Measurements from ENCODE around the gene ANKS1B. TPM values are rescaled to one million over a fixed set of nuclear protein-coding genes. Genes with fewer than 3 reads are reported as not detected.

Gene ANKS1B
- total RNA-seq, 1 experiment from 2014 or later, result 0.61 TPM

DNA sequence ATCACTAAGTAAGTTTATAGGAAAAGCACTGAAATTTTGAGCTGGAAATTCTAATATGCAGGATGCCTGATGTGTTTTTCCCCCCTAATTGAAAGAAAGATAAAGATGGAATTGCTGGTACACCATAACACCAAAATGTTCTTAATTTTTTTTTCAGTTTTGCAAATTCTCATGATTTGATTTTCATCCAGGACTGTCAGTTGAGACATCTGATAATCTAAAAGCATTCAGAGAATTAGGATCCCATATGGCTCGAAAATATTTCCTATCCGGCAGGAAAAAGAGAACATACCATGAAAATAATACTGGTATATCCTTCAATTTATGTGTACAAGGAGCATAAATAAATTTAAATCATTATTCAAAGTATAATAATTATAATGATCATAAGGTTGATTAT, 887.6 kb downstream of the ANKS1B start:
- Histone ChIP-seq H3K4me1 (no peaks in the 10 kb centered on the region), H3K4me3 (ENCODE audit: low read depth, low read length) (no peak overlapping the region), H3K36me3 (ENCODE audit: control insufficient read depth, insufficient read depth, low read length) (no peaks in the 10 kb centered on the region), H3K9me3 (no peaks in the 10 kb centered on the region), H3K27me3 (replicated peaks; ENCODE audit: control insufficient read depth, insufficient read depth, low read length) (no peaks in the 10 kb centered on the region)
- no TSS peak for BruUV-seq (replicated peaks)
- CTCF ChIA-PET, result no interaction called here
- H3K4me1 Mint-ChIP-seq (ENCODE audit: low read depth, unreplicated experiment), result no peaks in the 10 kb centered on the region
- intact Hi-C loops (cut with micrococcal nuclease; ENCODE audit: unreplicated experiment), result no loop called here
- TF ChIP-seq, protein P1, sequence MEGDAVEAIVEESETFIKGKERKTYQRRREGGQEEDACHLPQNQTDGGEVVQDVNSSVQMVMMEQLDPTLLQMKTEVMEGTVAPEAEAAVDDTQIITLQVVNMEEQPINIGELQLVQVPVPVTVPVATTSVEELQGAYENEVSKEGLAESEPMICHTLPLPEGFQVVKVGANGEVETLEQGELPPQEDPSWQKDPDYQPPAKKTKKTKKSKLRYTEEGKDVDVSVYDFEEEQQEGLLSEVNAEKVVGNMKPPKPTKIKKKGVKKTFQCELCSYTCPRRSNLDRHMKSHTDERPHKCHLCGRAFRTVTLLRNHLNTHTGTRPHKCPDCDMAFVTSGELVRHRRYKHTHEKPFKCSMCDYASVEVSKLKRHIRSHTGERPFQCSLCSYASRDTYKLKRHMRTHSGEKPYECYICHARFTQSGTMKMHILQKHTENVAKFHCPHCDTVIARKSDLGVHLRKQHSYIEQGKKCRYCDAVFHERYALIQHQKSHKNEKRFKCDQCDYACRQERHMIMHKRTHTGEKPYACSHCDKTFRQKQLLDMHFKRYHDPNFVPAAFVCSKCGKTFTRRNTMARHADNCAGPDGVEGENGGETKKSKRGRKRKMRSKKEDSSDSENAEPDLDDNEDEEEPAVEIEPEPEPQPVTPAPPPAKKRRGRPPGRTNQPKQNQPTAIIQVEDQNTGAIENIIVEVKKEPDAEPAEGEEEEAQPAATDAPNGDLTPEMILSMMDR (IDR thresholded peaks at IDR 0.05; ENCODE audit: insufficient read depth in 1 of 2, low read depth in 1 of 2, low read length in 1 of 2, severe bottlenecking in 1 of 2, unreplicated experiment in 1 of 2), result no peak
- H3K27ac Mint-ChIP-seq (ENCODE audit: unreplicated experiment), result no peak overlapping the region
- no peaks in the 10 kb centered on the region for H3K36me3 Mint-ChIP-seq (ENCODE audit: insufficient read depth, unreplicated experiment)
- no peak for DNase-seq
- peaks cover 20% of the 10 kb centered on the region for H3K27me3 Mint-ChIP-seq (ENCODE audit: insufficient read depth, unreplicated experiment)
- no peak overlapping the region for H3K4me3 Mint-ChIP-seq (ENCODE audit: unreplicated experiment)
- no peaks in the 10 kb centered on the region for H3K9me3 Mint-ChIP-seq (ENCODE audit: unreplicated experiment)
- POLR2A ChIA-PET, result no interaction called here

DNA sequence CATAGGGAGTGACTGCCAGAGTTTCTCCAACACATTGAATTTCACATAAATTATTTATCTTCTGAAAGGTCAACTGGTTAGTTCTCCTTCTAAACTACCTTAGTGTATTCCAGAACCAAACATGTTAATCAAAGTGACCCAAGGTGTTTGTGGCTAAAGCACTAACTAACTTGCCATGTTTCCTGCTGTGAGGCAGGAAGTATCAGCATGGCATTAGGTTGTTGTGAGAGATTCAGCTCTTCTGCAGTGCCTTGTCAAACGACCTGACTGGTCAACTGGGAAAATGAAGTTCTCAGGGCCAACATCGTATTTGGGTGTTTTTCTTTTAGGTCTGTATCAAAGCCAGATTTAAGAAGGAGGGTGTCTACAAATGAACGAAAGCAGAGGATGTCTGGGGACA, 891.6 kb downstream of the ANKS1B start:
- intact Hi-C loops (cut with micrococcal nuclease; ENCODE audit: unreplicated experiment), result no loop called here
- ChIA-PET POLR2A (no interaction called here), CTCF (no interaction called here)
- DNase-seq, result no peak
- no peaks in the 10 kb centered on the region for H3K9me3 Mint-ChIP-seq (ENCODE audit: unreplicated experiment)
- no peak overlapping the region for H3K4me3 Mint-ChIP-seq (ENCODE audit: unreplicated experiment)
- no peaks in the 10 kb centered on the region for H3K4me1 ChIP-seq
- no peak overlapping the region for H3K27ac Mint-ChIP-seq (ENCODE audit: unreplicated experiment)
- no peaks in the 10 kb centered on the region for H3K36me3 Mint-ChIP-seq (ENCODE audit: insufficient read depth, unreplicated experiment)
- no TSS peak for BruUV-seq (replicated peaks)
- H3K27me3 Mint-ChIP-seq (ENCODE audit: insufficient read depth, unreplicated experiment), result peaks cover 11% of the 10 kb centered on the region
- TF ChIP-seq, protein P1 (IDR thresholded peaks at IDR 0.05; ENCODE audit: insufficient read depth in 1 of 2, low read depth in 1 of 2, low read length in 1 of 2, severe bottlenecking in 1 of 2, unreplicated experiment in 1 of 2), result no peak
- H3K9me3 ChIP-seq, result no peaks in the 10 kb centered on the region
- no peaks in the 10 kb centered on the region for H3K27me3 ChIP-seq (replicated peaks; ENCODE audit: control insufficient read depth, insufficient read depth, low read length)
- H3K4me3 ChIP-seq (ENCODE audit: low read depth, low read length), result no peak overlapping the region
- H3K4me1 Mint-ChIP-seq (ENCODE audit: low read depth, unreplicated experiment), result no peaks in the 10 kb centered on the region
- no peaks in the 10 kb centered on the region for H3K36me3 ChIP-seq (ENCODE audit: control insufficient read depth, insufficient read depth, low read length)

DNA sequence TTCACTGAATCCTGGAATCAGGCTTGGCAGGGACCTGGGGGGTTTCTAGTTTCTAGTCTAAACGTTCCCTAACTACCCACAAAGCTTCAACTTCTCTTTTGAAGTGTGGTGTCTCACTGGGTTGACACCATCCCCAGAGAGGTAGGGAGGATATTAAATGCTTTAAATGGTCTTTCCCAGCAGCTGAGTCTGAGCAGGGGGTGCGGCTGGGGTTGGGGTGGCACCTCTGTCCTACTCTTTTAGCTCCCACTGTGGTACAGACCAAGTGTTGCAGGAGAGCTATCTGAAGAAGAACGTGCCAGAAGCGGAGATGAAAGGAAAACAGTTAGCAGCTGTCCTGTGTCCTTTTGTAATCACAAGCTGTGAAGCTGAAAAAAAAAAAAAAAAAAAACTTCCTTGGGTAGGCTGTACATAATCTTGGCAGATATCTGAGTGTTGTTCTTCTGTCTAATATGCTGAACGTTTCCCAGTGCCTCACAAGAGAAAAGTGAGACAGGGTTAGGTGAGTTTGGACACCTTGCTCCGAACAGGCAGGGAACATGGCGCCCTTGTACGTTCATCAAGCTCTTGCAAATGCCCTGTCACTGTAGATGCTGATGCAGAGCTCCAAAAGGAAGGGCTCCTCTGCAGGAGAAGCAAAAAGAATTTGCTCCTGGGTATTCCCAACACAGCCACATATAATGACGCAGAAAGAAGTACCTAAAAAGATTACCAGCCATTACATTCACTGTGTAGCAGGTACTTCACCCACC, 892.5 kb downstream of the ANKS1B start:
- Mint-ChIP-seq H3K4me3 (ENCODE audit: unreplicated experiment) (no peak overlapping the region), H3K4me1 (ENCODE audit: low read depth, unreplicated experiment) (no peaks in the 10 kb centered on the region), H3K27ac (ENCODE audit: unreplicated experiment) (no peak overlapping the region), H3K27me3 (ENCODE audit: insufficient read depth, unreplicated experiment) (peaks cover 11% of the 10 kb centered on the region), H3K36me3 (ENCODE audit: insufficient read depth, unreplicated experiment) (no peaks in the 10 kb centered on the region), H3K9me3 (ENCODE audit: unreplicated experiment) (no peaks in the 10 kb centered on the region)
- no peaks in the 10 kb centered on the region for H3K4me1 ChIP-seq
- ChIA-PET POLR2A (no interaction called here), CTCF (no interaction called here)
- H3K36me3 ChIP-seq (ENCODE audit: control insufficient read depth, insufficient read depth, low read length), result no peaks in the 10 kb centered on the region
- H3K4me3 ChIP-seq (ENCODE audit: low read depth, low read length), result no peak overlapping the region
- intact Hi-C loops (cut with micrococcal nuclease; ENCODE audit: unreplicated experiment), result no loop called here
- DNase-seq, result no peak
- no peaks in the 10 kb centered on the region for H3K27me3 ChIP-seq (replicated peaks; ENCODE audit: control insufficient read depth, insufficient read depth, low read length)
- TF ChIP-seq, protein P1 (IDR thresholded peaks at IDR 0.05; ENCODE audit: insufficient read depth in 1 of 2, low read depth in 1 of 2, low read length in 1 of 2, severe bottlenecking in 1 of 2, unreplicated experiment in 1 of 2), result no peak
- no TSS peak for BruUV-seq (replicated peaks)
- H3K9me3 ChIP-seq, result no peaks in the 10 kb centered on the region

Data from Caco-2 (cell line).